OCI-LY3 (cell line): ENCODE results near the gene NOSIP.

Experiments
- EZH2phosphoT487 ChIP-seq: fragments of 200-600 bp; shearing (Covaris generic); IDR thresholded peaks from 2 replicates; pipeline ENCODE4 v1.6.1; 2018; ENCODE audit warnings: antibody characterized with exemption, mixed run types, low read depth
- TF ChIP-seq, protein P1 (sequence below): fragments of 200-600, 300-600 bp; sonication (generic); IDR thresholded peaks from 2 replicates; pipeline ENCODE4 v1.5.1; 2014; ENCODE audit warnings: antibody characterized with exemption, low read length, low read depth

DNA sequence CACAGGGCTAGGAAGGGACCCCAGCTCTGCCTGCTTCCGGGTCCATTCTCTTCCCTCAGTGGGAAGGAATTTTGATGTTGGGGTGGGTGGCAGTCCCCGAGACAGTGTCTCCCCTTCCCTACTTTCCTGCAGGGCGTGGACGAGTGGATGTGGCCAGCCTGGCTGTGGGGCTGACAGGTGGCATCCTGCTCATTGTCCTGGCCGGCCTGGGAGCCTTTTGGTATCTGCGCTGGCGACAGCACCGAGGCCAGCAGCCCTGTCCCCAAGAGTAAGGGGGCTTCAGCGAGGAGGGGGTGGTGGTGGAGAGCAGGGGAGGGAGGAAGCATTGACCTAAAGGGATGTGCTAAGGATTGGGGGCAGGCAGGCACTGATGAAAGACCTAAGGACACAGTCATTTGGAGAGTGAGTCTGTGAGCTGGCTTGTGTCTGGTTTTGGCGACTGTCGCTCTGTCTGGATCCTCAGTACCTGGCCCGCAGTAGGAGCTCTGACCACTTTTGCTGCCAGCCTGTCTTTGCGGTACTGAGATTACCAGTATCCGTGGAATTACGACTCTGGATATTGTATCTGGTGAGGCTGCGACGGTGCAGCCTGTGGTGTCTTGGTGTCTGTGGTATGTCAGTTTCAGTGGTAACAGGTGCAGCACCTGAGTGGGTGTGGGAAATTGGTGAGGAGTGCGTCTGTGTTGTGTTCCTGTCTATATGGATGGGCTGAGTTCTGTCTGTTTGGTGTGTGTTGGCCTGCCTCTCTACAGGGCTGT is 8.2 kb upstream of the NOSIP start:
- TF ChIP-seq, protein P1, sequence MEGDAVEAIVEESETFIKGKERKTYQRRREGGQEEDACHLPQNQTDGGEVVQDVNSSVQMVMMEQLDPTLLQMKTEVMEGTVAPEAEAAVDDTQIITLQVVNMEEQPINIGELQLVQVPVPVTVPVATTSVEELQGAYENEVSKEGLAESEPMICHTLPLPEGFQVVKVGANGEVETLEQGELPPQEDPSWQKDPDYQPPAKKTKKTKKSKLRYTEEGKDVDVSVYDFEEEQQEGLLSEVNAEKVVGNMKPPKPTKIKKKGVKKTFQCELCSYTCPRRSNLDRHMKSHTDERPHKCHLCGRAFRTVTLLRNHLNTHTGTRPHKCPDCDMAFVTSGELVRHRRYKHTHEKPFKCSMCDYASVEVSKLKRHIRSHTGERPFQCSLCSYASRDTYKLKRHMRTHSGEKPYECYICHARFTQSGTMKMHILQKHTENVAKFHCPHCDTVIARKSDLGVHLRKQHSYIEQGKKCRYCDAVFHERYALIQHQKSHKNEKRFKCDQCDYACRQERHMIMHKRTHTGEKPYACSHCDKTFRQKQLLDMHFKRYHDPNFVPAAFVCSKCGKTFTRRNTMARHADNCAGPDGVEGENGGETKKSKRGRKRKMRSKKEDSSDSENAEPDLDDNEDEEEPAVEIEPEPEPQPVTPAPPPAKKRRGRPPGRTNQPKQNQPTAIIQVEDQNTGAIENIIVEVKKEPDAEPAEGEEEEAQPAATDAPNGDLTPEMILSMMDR, result no peak
- TF ChIP-seq EZH2phosphoT487, result no peak
